Smooth muscle cell (in vitro differentiated cells): ENCODE measurements around the gene F8. TPM values are rescaled to one million over a fixed set of nuclear protein-coding genes. Genes with fewer than 3 reads are reported as not detected.
A peak's percentile ranks its signal among the peaks of the same experiment; 100 is the strongest.

Source experiments
- DNase-seq: peaks from one replicate; lab custom pipeline; 2025; ENCODE audit not compliant: unreplicated experiment; lab: John Stamatoyannopoulos, UW
- H2AFZ ChIP-seq: fragments of 200-600 bp; sonication (generic); 2 replicates; pipeline ENCODE4 v1.6.0; 2016; ENCODE audit warnings: antibody characterized with exemption, low read depth, mild to moderate bottlenecking
- H3F3A ChIP-seq: fragments of 200-600 bp; sonication (generic); 2 replicates; pipeline ENCODE4 v1.6.0; 2017; ENCODE audit warnings: antibody characterized with exemption, low read depth
- H3K27ac ChIP-seq: fragments of 200-600 bp; sonication (generic); 2 replicates; pipeline ENCODE4 v1.5.1; 2016; ENCODE audit warnings: low read depth, mild to moderate bottlenecking
- H3K27me3 ChIP-seq: fragments of 200-600 bp; sonication (generic); 2 replicates; pipeline ENCODE4 v1.6.1; 2016; ENCODE audit warnings: low read depth, mild to moderate bottlenecking
- H3K36me3 ChIP-seq: fragments of 200-600 bp; sonication (generic); 2 replicates; pipeline ENCODE4 v1.5.1; 2016; ENCODE audit warnings: low read depth
- H3K4me1 ChIP-seq: fragments of 200-600 bp; sonication (generic); 2 replicates; pipeline ENCODE4 v1.5.1; 2016; ENCODE audit warnings: low read depth
- H3K4me2 ChIP-seq: fragments of 200-600 bp; sonication (generic); 2 replicates; pipeline ENCODE4 v1.6.0; 2016; ENCODE audit warnings: mild to moderate bottlenecking
- H3K4me3 ChIP-seq: fragments of 200-600 bp; sonication (generic); 2 replicates; pipeline ENCODE4 v1.5.1; 2016; ENCODE audit warnings: mild to moderate bottlenecking
- H3K79me2 ChIP-seq: fragments of 200-600 bp; sonication (generic); 2 replicates; pipeline ENCODE4 v1.6.0; 2016; ENCODE audit warnings: low read depth, mild to moderate bottlenecking
- H3K9ac ChIP-seq: fragments of 200-600 bp; sonication (generic); 2 replicates; pipeline ENCODE4 v1.6.0; 2016; ENCODE audit warnings: low read depth
- H3K9me3 ChIP-seq: fragments of 200-600 bp; sonication (generic); replicated peaks from 2 replicates; pipeline ENCODE4 v1.5.1; 2016; ENCODE audit warnings: low read depth
- H4K20me1 ChIP-seq: fragments of 200-600 bp; sonication (generic); 2 replicates; pipeline ENCODE4 v1.6.0; 2016; ENCODE audit warnings: low read depth
- CTCF ChIP-seq: fragments of 200-600 bp; sonication (generic); IDR thresholded peaks from 2 replicates; pipeline ENCODE4 v1.5.1; 2017; ENCODE audit warnings: borderline replicate concordance, mild to moderate bottlenecking, antibody characterized with exemption; ENCODE audit not compliant: insufficient read depth, poor library complexity, severe bottlenecking
- WGBS: methylation state at CpG from one replicate; pipeline ENCODE4 v1.1.7; 2016; ENCODE audit warnings: low lambda C conversion rate; 5-methylcytosine and 5-hydroxymethylcytosine counted together
- polyA plus RNA-seq: library from polyadenylated mRNA; unstranded; fragments of >200 nt; fragmentation: Nextera tagmentation; extraction: Ambion mirVana; gene quantifications from 2 replicates; pipeline ENCODE4 v1.2.1, GENCODE V29; 2016
- total RNA-seq: library from RNA; depleted of rRNA; stranded (reverse); fragments of >200 nt; gene quantifications from 2 replicates; pipeline ENCODE4 v1.2.3, GENCODE V29; 2014

F8 gene
- total and polyA plus RNA-seq, 2 experiments from 2014 or later, result 1.9 to 3.3 TPM

GRCh38 chrX:154986826-154987575 lies 35.5 kb downstream of the F8 start:
- Histone ChIP-seq H3K36me3 (no peaks in the 10 kb centered on the region), H4K20me1 (no peaks in the 10 kb centered on the region), H3K9me3 (no peaks in the 10 kb centered on the region), H3F3A (no peaks in the 10 kb centered on the region), H3K9ac (no peak overlapping the region), H3K27ac (no peak overlapping the region), H3K79me2 (no peaks in the 10 kb centered on the region), H2AFZ (no peak overlapping the region), H3K4me2 (no peak overlapping the region), H3K27me3 (no peaks in the 10 kb centered on the region), H3K4me3 (no peak overlapping the region), H3K4me1 (no peaks in the 10 kb centered on the region)
- TF ChIP-seq CTCF, result no peak
- WGBS, result 47% methylated on average over 3 of the region's 3 CpGs
- no peak for DNase-seq

GRCh38 chrX:154981116-154981411 lies 41.5 kb downstream of the F8 start:
- 54% methylated on average over 6 of the region's 6 CpGs for WGBS

GRCh38 chrX:154980330-154981115 lies 42.0 kb downstream of the F8 start:
- Histone ChIP-seq H3K4me2 (peak overlapping the region; percentile 82), H3K36me3 (no peaks in the 10 kb centered on the region), H3K9me3 (no peaks in the 10 kb centered on the region), H3K4me3 (peak overlapping the region; percentile 43), H3F3A (no peaks in the 10 kb centered on the region), H3K27me3 (no peaks in the 10 kb centered on the region), H2AFZ (peak overlapping the region; percentile 65), H3K79me2 (no peaks in the 10 kb centered on the region), H4K20me1 (no peaks in the 10 kb centered on the region), H3K27ac (no peak overlapping the region), H3K9ac (no peak overlapping the region), H3K4me1 (no peaks in the 10 kb centered on the region)
- WGBS, result 33% methylated on average over 11 of the region's 11 CpGs
- peak; percentile 59 for TF ChIP-seq CTCF
- peak; percentile 2 for DNase-seq

More at GRCh38 chrX:154981116-154981411, 41.5 kb downstream of the F8 start:
- Histone ChIP-seq H3K4me3 (peak overlapping the region; percentile 43), H3K9me3 (no peaks in the 10 kb centered on the region), H3F3A (no peaks in the 10 kb centered on the region), H3K27ac (no peak overlapping the region), H3K4me1 (no peaks in the 10 kb centered on the region), H2AFZ (peak overlapping the region; percentile 65), H3K36me3 (no peaks in the 10 kb centered on the region), H3K9ac (no peak overlapping the region), H3K79me2 (no peaks in the 10 kb centered on the region), H4K20me1 (no peaks in the 10 kb centered on the region), H3K27me3 (no peaks in the 10 kb centered on the region), H3K4me2 (peak overlapping the region; percentile 82)
- DNase-seq, result no peak
- TF ChIP-seq CTCF, result no peak

- no peak overlapping the region for H2AFZ ChIP-seq
- H3K9ac ChIP-seq, result no peak overlapping the region
These were observed 42.9 kb downstream of the F8 start for GRCh38 chrX:154979629-154980028.

More at GRCh38 chrX:154979629-154980028, 42.9 kb downstream of the F8 start:
- Histone ChIP-seq H3K36me3 (no peaks in the 10 kb centered on the region), H3K4me3 (no peak overlapping the region), H3F3A (no peaks in the 10 kb centered on the region), H3K79me2 (no peaks in the 10 kb centered on the region), H3K27ac (no peak overlapping the region), H3K27me3 (no peaks in the 10 kb centered on the region), H3K4me2 (no peak overlapping the region), H4K20me1 (no peaks in the 10 kb centered on the region), H3K9me3 (no peaks in the 10 kb centered on the region), H3K4me1 (no peaks in the 10 kb centered on the region)
- 73% methylated on average over 4 of the region's 4 CpGs for WGBS
- no peak for TF ChIP-seq CTCF
- DNase-seq, result no peak
